ENCODE results near the gene CCNE1.

- TF ChIP-seq, protein P1, sequence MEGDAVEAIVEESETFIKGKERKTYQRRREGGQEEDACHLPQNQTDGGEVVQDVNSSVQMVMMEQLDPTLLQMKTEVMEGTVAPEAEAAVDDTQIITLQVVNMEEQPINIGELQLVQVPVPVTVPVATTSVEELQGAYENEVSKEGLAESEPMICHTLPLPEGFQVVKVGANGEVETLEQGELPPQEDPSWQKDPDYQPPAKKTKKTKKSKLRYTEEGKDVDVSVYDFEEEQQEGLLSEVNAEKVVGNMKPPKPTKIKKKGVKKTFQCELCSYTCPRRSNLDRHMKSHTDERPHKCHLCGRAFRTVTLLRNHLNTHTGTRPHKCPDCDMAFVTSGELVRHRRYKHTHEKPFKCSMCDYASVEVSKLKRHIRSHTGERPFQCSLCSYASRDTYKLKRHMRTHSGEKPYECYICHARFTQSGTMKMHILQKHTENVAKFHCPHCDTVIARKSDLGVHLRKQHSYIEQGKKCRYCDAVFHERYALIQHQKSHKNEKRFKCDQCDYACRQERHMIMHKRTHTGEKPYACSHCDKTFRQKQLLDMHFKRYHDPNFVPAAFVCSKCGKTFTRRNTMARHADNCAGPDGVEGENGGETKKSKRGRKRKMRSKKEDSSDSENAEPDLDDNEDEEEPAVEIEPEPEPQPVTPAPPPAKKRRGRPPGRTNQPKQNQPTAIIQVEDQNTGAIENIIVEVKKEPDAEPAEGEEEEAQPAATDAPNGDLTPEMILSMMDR (IDR thresholded peaks at IDR 0.05), result no peak
- no peak for TF ChIP-seq POLR2A (IDR thresholded peaks at IDR 0.05)
Measured at GRCh38 chr19:29861574-29861973, 49.8 kb downstream of the CCNE1 start.
